ENCODE results near the gene GMPS.
"Not testable (repeated sequence)": the region's sequence is repeated elsewhere in the genome, so short reads cannot be mapped to it uniquely, and the experiment has no call there.

Gene GMPS

DNA sequence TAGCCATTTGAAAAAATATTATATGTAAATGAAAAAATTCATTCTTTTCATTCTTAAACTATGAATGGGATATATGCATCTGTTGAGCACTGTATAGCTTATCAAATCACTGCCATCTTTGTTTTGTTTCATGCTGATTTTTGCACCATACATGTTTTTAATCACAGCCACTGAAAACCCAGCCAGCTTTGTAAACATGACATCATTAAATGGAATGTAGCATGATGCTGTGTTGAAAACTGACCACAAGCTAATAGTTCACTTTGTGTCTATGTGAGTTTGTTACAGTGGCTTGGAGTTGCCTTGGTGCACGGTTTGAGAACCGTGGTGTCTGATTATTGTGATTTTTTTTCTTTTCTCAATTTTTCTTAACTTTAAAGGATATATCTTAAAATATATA, 75.7 kb downstream of the GMPS start:
- no peak for DNase-seq

DNA sequence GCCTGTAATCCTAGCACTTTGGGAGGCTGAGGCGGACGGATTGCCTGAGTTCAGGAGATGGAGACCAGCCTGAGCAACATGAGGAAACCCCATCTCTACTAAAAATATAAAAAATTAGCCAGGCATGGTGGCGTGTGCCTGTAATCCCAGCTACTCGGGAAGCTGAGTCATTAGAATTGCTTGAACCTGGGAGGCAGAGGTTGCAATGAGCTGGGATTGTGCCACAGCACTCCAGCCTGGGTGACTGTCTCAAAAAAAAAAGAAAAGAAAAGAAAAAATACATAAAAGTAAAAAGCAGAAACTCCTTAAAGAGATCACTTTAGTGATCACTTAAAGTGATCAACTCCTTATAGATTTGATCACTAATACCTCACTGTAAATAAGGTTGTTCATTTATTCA, 78.0 kb downstream of the GMPS start:
- DNase-seq: no peak

DNA sequence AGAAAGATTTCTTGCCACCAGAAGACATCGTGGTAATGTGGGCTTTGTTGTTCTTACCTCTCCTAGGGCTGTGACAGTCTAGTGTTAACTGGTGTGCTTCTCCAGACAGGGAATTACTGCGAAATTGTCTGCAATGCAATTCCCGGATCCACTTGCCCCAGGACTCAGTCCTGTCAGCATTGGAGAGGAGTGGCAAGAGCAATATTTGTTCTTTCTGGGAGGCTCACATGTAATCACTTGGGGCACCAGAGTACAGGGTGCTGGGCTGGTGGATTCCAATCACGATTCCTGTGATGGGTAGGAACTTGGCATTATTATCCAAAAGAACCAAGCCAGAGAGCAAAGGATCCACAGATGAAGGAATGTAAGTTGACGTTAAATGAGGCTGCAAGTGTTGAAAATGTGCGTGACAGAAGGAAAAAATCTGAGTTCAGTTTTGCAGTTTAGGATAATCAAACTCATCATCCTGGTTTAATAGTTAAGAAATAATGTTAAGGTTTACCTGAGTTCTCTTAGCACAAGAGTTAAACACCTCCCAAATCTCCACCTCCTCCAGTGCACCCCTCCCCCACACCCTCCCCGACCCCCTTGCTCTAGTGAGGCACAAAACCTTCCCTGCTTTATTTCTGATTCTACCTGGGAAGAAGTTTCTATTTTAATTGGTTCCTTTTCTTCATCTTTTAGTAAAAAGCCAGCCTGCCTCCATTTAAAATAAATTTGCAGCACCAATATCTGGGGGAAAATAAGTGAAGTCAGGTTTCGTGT, 79.2 kb downstream of the GMPS start:
- no peak for DNase-seq

DNA sequence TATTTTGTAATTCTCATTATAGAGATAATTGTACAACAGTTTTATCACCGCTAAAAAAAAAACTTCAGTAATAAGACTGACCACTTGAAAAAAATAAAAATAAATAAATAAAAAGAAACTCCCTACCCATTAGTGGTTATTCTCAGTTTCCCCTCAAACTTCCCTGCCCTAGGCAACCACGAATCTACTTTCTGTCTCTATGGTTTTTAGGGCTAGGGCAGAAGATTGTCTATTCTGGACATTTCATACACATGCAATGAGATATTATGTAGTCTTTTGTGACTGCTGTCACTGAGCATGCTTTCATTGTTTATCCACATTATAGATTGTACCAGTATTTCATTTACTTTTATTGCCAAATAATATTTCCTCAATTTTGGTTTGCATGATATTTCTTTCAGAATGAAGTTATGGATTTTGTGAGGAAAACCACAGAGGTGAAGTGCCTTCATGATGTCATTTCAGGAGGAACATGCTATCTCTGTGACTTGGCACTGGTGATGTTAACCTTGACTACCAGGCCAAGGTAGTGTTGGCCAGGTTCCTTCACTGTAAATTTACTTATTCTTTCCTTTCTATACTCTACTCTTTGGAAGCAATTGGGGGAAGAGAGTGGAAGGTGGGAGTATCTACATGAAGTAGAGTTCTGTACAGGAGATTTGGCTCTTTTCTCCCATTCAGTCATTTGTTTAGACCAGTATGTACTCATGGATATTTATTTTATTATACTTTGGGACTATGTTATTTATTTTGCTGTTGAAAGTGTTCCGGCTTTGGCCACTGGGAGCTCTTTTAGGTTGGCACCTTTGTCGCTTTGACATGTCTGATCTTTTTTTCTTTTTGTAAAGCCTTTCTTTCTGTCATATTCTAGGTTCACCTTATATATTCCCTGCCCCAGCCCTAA, 86.3 kb downstream of the GMPS start:
- DNase-seq: no peak

DNA sequence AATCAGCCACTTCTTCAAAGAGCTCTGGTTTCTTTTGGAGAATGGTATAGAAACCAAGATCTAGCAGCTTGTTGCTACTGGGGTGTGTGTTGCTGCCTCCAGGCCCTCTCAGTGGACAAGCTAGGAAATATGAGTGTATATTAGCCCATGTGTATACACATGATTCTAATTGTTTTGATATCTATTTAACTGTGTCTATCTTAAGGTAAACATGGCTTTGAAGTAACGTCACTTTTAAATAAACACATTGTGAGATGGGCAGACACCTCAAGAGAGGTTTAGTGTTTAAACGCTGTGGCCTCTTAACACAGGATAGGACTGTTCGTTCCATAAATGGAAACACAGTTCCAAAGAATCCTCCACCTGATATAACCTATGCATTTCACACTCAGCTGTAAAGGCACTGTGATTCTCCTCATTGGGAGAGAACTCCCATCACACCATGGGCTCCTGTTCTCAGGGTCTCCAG, 87.0 kb downstream of the GMPS start:
- DNase-seq: no peak

DNA sequence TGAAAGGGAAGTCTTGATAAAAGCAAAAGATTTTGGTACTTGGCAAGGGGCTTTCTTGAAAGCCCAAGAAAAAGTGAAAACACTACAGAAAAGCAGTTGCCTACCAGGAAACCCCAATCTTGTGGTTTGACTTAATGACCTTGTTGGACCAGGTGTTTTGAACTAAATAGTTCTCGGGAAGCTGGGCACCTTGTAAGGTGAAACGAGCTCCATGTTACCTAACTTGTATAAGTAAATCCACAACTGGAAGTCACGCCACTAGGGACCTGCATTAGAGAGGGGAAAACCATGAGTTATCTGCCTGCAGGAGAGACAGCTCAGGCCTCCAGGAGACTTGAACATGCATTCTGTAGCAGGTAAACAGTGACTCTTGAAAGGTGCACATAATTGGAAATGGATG, 88.2 kb downstream of the GMPS start:
- DNase-seq: no peak

DNA sequence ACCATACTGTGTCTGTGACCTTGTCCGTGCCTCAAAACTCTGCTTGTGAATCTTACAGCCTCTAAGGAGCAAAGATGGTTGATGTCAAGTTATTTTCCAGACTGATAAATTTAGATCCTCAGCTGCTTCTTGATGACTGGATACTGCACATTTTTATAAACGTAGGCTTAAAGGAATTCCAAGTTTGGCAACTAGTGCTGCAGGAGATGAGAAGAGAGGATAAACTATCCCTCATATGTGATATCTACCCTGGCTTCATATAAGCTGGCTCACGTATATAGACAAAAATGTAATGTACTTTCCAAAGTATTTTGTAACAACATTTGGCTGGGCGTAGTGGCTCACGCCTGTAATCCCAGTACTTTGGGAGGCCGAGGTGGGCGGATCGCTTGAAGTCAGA, 89.6 kb downstream of the GMPS start:
- DNase-seq: no peak

DNA sequence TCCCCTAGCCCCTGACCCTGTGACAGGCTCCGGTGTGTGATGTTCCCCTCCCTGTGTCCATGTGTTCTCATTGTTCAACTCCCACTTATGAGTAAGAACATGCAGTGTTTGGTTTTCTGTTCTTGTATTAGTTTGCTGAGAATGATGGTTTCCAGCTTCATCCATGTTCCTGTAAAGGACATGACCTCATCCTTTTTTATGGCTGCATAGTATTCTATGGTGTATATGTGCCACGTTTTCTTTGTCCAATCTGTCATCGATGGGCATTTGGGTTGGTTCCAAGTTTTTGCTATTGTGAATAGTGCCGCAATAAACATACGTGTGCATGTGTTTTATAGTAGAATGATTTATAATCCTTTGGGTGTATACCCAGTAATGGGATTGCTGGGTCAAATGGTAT, 90.6 kb downstream of the GMPS start:
- not testable (repeated sequence) for DNase-seq

DNA sequence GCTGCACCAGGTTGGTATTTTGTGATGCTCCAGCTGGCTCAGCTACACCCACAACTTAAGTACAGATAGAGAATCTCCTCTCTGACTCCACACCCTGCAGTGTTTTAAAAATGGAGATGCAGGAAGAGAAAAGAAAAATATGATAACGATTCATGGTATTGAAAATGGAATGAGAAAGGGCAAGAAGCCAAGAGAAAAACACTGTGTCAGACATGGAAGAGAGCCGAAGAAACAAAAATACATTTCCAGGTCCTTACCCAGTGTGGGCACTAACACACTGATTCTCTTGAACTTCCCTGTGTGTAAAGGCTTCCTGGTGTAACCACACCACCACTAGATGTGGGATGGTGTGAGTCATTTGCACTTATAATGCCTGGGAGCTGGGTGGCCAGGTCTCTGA, 93.1 kb downstream of the GMPS start:
- DNase-seq: no peak

DNA sequence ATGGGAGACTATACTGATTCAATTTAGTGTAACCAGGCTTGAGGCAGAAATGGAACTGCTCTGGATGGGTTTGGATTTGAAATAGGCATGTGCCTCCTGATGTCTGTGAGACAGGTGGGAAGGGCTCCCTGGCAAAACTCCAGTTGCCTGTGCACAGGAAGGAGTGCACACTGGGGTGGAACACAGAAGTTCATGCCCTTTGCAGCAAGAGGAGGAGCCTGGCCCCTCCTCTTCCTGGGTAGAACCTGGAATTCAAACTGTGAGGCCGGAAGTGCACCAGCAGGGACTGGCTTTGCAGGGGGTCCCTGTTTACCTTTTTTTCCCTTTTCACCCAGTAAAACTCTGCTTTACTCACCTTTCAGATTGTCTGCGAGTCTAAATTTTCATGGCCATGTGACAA, 99.9 kb downstream of the GMPS start:
- DNase-seq: no peak

DNA sequence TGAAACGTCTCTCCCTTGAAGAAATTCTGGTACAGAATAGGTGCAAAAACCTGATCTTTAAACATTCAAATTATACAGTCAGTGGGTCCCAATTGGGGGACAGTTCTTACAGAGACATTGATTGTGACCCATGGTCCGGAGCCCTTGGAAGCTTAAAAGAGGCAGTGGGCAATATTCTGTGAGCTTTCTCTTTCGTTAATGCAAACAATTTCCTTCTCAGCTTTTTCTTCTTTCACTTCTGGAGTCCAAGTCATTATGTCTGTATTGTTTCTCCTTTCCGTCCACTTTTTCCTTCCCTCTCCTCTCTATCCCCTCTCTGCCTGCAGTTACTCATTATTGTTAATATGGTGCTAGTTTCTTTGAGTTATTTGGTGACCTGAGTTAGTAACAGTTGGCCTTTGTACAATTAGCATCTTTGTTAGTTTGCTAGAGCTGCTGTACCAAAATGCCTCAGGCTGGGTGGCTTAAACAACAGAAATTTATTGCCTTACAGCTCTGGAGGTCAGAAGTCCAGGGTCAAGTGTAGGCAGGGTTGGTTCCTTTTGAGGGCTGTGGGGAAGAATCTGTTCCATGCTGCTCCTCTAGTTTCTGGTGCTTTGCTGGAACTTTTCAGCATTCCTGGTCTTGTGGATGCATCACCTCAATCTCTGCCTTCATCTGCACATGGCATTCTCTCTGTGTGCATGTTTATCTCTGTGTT, 102.6 kb downstream of the GMPS start:
- DNase-seq: no peak

DNA sequence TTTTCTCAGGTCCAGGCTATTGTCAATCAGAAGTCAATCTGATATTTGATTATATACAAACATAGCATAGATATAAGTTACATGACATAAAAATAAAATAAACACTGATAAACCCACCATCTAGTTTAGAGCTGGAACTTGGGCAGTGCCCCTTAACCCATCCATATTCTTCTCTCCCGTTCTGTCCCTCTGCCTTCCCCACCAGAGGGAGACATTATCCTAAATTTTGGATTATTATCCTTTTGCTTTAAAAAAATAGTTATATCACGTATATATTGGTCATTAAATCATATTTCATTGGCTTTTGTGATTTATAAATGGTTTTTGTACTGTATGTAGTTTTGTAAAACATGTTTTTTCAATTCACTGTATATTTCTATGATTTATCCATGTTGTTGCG, 107.9 kb downstream of the GMPS start:
- no peak for DNase-seq

DNA sequence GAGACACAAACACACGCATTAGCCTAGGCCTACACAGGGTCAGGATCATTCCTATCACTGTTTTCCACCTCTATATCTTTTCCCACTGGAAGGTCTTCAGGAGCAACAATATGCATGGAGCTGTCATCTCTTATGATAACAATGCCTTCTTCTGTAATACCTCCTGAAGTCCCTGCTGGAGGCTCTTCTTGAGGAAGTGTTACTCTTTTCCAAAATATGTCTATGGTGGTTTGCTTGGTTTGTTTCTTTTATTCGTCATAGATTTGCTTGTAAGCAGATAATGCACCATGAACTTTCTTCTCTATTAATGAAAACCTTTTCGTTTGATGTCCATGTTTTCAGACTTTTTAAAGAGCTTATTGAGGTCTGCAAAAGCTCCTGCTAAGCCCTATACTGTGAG, 109.3 kb downstream of the GMPS start:
- DNase-seq: no peak

DNA sequence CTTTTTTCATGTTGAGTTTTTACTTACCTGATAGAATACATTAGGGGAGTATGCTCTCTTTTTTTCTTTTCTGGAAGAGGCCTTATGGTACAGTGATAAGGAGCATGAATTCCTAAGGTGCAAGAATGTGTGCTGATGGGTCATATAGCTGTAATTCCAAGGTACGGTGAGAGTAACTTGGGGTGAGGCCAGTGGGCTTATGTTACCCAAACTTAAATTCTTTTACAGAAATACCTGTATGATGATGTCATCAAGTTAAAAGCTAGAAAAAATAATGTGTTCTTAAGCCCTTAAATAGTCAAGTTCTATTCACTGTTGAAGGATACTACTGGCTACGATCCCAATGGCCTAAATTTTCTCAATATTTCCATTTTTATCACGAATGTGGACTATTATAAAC, 111.2 kb downstream of the GMPS start:
- DNase-seq: no peak

DNA sequence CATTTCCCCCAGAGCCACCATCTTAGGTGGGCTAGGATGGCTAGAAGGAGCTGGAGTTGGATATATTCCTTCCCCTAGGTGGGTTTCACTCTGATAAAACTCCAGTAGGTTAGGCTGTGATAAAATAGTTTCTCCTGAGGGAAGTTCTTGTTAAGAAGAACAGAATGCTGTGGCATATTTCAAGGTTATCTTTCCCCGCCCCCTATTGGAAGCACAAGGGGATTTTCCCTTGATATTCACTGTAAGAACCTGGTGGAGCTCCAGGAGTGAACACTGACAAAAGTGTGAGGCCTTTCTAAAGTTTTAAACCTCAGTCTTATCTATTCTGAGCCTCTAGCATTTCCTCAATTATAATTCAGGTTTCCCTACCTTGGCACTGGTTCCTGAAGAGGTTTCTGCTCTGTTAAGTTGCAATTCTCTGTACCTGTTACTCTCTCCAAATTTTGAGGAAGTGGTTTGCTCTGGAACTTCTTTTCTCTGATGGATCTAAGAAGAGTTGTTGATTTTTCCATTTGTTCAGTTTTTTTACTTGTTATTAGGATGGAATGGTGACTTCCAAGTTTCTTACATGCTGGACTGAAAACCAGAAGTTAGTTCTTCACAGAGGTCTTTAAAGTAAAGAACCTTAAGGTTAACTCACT, 113.5 kb downstream of the GMPS start:
- DNase-seq: no peak

DNA sequence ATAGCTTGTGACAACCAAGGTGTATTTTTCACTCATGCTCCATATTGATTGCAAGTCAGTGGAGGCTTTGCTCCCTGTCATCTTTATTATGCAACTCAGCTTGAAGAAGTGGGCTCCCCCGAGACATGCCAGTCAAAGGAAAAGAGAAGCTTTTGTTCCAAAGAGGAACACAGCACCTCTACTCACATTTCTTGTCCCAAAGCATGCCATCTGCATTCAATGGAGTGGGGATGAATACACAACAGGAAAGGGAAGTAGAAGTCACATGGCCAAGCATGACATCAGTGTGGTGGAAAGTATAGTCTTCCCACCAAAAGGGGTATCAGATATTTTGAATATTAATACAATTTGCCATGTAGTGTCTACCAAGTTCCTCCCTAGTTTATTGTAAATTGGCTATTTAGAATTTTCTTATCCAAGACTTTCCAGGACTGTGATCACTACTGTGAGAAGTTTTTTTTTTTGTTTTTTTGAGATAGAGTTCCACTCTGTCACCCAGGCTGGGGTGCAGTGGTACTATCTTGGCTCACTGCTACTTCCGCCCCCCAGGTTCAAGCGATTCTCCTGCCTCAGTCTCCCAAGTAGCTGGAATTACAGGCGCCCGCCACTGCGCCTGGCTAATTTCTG, 114.5 kb downstream of the GMPS start:
- no peak for DNase-seq

DNA sequence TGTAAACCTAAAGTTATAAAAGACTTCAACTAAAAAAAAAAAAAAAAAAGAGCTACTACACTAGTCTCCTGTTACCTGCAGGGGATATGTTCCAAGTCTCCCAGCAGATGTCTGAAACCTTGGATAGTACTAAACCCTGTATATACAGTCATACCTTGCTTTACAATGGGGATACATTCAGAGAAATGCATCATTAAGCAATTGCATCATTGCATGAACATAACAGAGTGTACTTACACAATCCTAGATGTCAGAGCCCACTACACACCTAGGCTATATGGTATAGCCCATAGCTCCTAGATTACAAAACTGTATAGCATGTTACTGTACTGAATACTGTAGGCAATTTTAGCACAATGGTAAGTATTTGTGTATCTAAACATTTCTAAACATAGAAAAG, 119.1 kb downstream of the GMPS start:
- no peak for DNase-seq

DNA sequence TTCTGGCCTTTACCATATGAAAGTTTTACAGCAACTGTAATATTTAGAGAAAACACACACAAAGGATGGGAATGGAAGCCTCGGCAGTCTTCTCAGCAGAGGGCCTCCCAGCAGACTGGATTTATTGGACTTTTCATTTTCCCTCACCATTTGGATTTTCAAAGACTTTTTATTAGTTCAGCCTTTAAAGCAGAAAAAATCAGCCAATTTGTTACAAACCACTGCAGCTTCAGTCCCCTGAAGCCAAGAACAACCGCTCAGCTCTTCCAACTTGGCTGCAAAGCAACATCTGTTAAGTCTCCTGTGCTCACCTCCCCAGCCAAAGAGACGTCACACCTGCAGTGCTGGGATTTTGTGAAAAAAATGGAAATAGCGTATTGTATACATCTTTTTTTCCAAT, 120.8 kb downstream of the GMPS start:
- DNase-seq: no peak

DNA sequence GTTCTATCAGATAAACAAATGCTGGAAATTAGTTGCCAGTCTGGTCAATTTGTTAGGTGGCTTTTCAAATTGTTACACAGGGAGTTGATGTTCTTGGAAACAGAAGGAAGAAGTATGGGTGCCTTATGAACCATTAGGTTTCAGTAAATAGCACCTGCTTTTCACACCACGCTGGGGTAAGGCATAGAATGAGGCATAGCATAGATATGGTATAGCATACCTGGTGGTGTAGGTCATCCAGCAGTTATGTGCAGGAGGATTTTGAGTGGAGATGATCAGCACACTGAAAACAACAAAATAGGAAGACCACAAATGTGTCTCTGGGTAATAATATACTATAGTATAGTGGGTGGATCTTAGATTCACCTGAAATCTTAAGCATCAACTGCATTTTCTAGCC, 121.4 kb downstream of the GMPS start:
- no peak for DNase-seq

All from activated gamma-delta T cell treated with Interleukin-2 at 50 U/mL for 16 hours (primary cell).